Measurements from ENCODE around the gene MEOX1.

The MEOX1 gene

GRCh38 chr17:43591001-43591400, 70.7 kb downstream of the MEOX1 start:
- TF ChIP-seq TAF1 (IDR thresholded peaks at IDR 0.05; ENCODE audit: borderline replicate concordance, insufficient read depth, low read length) (no peak), FOXP2 (optimal IDR thresholded peaks at IDR 0.05; ENCODE audit: borderline replicate concordance, extremely low read depth, extremely low read length, insufficient read depth) (no peak), SIN3A (IDR thresholded peaks at IDR 0.05; ENCODE audit: borderline replicate concordance, insufficient read depth, low read length) (no peak), POLR2AphosphoS5 (IDR thresholded peaks at IDR 0.05; ENCODE audit: low read depth, low read length) (no peak), REST (IDR thresholded peaks at IDR 0.05; ENCODE audit: insufficient read depth in 1 of 2, low read depth in 2 of 2, low read length in 2 of 2) (no peak)
